Neuron (in vitro differentiated cells): ENCODE measurements around the gene SUMO4.
"Not testable (repeated sequence)": the region's sequence is repeated elsewhere in the genome, so short reads cannot be mapped to it uniquely, and the experiment has no call there.

Experiments
- H2AFZ ChIP-seq: one replicate; pipeline ENCODE4 v1.6.1; 2013; ENCODE audit warnings: low read depth, mild to moderate bottlenecking, inconsistent platforms, low read length, moderate library complexity
- H3K27me3 ChIP-seq: one replicate; pipeline ENCODE4 v1.6.1; 2013; ENCODE audit warnings: low read length; ENCODE audit not compliant: insufficient read depth
- H3K36me3 ChIP-seq: one replicate; pipeline ENCODE4 v1.6.1; 2013; ENCODE audit warnings: low read length; ENCODE audit not compliant: insufficient read depth
- H3K4me1 ChIP-seq: one replicate; pipeline ENCODE4 v1.6.1; 2013; ENCODE audit warnings: low read length; ENCODE audit not compliant: insufficient read depth
- H3K4me3 ChIP-seq: 2 replicates; pipeline ENCODE4 v1.5.1; 2013; ENCODE audit warnings: mild to moderate bottlenecking, low read length, moderate library complexity
- H3K9me3 ChIP-seq: one replicate; pipeline ENCODE4 v1.6.1; 2013; ENCODE audit warnings: low read length

SUMO4 gene

DNA sequence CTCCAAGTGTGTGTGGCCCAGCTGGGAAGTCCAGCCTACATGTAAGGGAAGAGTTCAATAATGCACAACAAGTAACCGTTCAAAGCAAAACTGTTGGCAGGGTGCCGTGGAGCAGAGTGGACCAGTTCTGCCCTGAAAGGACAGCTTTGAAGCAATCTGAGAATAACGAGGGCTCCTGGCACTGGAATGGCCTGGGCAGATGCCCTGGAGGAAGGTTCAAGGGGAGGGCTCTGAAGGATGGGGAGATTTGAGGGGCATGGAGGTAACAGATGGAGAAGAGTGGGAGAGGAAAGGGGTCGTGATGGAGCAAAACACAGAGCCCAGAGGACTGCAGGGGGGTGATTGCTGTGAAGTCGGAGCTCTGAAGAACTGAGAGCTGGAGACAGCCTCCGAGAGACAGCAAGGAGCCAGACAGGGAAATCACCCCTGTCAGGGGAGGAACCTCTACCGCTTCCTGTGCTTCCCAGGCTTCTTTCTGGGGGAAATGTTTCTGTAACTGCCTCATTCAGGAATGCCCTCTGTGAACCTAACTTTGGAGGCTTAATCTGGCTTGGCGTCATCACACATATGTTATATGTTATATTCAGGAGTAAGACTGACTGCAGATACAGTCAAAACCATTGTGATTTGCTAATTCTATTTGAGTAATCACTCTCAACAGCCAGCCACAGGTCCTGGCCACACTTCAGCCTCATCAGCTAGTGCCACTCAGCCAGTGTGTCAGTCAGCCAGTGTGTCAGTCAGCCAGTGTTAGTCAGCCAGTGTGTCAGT is 43.5 kb downstream of the SUMO4 start:
- no peak overlapping the region for H3K4me3 ChIP-seq

DNA sequence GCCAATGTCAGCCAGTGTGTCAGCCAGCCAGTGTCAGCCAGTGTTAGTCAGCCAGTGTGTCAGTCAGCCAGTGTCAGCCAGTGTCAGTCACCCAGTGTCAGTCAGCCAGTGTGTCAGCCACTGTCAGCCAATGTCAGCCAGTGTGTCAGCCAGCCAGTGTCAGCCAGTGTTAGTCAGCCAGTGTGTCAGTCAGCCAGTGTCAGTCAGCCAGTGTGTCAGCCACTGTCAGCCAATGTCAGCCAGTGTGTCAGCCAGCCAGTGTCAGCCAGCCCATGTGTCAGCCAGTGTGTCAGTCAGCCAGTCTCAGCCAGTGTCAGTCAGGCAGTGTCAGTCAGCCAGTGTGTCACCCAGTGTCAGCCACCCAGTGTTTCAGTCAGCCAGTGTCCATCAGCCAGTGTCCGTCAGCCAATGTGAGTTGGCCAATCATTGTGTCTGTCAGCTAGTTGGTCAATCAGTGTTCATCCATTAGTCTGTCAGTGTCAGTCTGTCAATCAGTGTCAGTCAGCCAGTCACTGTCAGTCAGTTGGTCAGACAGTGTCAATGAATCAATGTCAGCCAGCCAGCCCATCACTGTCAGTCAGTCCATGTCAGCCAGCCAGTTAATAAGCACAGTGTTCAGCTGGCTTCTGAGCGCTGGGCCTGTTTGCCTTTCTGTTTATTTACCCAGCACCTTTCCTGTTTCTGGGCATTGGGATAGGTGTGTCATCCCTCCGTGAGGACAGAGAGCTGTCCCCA is 44.5 kb downstream of the SUMO4 start:
- H3K36me3 ChIP-seq, H3K4me1 ChIP-seq, H2AFZ ChIP-seq, H3K9me3 ChIP-seq, H3K4me3 ChIP-seq, H3K27me3 ChIP-seq: not testable (repeated sequence)

More for the DNA sequence above, 43.5 kb downstream of the SUMO4 start:
- Histone ChIP-seq H3K27me3 (no peaks in the 10 kb centered on the region), H3K36me3 (no peaks in the 10 kb centered on the region), H3K9me3 (peaks cover 3% of the 10 kb centered on the region), H3K4me1 (no peaks in the 10 kb centered on the region), H2AFZ (no peak overlapping the region)

DNA sequence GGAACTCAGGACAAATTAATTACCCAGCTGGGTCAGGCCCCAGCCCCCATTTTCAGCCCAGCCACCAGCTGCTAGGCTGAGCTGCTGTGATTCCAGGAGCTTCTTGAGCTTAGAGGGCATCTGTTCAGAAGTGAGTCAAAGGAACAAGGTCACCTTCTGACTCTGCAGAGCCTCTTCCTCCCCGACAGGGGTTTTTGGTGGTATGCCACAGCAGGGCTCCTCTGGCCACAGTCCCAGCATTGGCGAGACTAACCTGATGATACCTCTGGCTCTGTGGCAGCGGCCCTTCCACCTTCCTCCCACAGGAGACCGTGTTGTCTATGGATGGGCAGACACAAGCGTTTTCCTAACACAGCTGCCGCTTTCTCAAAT is 45.0 kb downstream of the SUMO4 start:
- peaks cover 3% of the 10 kb centered on the region for H3K9me3 ChIP-seq
- no peak overlapping the region for H3K4me3 ChIP-seq
- no peaks in the 10 kb centered on the region for H3K36me3 ChIP-seq
- H2AFZ ChIP-seq, result no peak overlapping the region
- no peaks in the 10 kb centered on the region for H3K4me1 ChIP-seq
- no peaks in the 10 kb centered on the region for H3K27me3 ChIP-seq

DNA sequence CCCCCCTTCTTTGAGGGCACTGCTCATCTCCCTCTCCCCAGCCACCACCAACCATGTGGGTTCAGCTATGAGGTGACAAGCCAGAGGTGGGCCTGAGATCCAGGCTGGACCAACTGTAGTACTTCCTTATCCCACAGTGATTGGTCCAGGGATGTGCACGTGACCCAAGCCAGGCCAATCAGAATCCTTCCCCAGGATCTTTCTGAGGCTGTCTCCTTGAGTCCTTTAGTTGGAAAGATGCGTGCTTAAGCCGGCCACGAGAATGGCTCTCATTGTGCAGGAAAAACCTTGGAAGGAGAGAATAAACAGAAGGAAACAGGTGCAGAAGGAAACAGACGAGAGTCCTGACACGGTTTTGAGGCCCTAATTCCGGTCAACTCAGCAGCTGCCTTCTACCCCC is 45.5 kb downstream of the SUMO4 start:
- H3K4me3 ChIP-seq, result no peak overlapping the region
- no peaks in the 10 kb centered on the region for H3K36me3 ChIP-seq
- no peak overlapping the region for H2AFZ ChIP-seq
- H3K27me3 ChIP-seq, result no peaks in the 10 kb centered on the region
- peaks cover 3% of the 10 kb centered on the region for H3K9me3 ChIP-seq
- H3K4me1 ChIP-seq, result no peaks in the 10 kb centered on the region

DNA sequence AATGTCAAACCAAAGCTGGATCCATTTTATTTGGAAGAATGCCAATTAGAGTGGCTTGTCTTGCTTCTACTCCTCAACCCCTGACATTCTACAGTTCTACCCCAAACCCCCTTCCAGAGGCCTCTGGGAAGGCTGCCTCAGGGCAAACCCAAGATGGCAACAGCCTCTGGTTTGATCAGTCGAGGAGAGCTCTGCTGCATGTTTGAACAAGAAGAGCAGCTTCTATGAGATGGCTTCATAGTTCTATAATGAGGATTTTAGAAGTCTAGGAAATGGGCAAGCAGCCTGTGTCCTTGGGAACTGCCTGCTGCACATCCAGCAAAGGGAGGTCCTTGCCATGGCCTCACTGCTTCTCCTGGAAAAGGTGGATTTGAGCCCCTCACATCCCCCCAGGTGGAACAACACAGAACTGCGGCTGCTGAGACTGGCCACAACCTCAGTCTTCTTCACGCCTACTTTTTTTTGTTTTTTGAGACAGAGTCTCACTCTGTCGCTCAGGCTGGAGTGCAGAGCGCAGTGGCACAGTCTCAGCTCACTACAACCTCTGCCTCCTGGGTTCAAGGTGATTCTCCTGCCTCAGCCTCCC is 46.8 kb downstream of the SUMO4 start:
- Histone ChIP-seq H3K27me3 (peaks cover 3% of the 10 kb centered on the region), H2AFZ (no peak overlapping the region), H3K4me1 (no peaks in the 10 kb centered on the region), H3K36me3 (no peaks in the 10 kb centered on the region), H3K9me3 (peaks cover 3% of the 10 kb centered on the region), H3K4me3 (no peak overlapping the region)

DNA sequence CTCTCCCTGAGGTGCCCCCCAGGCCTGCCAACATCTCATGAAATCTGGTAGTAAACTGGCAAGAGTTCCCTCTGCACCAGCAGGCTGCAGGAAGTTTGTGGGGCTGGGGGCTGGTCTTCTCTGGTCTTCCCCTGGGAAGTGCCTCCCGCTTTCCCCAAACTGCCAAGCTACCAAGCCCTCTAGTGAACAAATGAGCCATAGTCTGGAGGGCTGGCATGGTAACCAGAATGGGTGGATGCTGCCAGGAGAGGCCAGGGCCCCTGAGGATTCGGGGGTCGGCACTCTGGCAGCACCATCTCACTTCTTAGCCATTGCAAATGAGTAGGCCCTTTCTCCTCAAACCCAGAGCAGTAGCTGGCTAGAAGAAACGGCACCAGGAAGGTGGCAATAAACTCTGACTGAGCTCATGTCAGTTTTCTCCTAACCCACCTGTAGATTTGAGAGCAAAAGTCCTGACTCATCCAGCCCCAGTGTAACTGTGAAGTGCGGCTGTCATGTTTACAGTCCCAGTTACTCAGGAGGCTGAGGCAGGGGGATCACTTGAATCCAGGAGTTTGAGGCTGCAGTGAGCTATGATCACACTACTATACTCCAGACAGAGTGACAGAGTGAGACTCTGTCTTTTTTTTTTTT is 48.9 kb downstream of the SUMO4 start:
- Histone ChIP-seq H3K36me3 (no peaks in the 10 kb centered on the region), H3K9me3 (peaks cover 3% of the 10 kb centered on the region), H3K27me3 (peaks cover 3% of the 10 kb centered on the region), H3K4me1 (no peaks in the 10 kb centered on the region), H2AFZ (no peak overlapping the region), H3K4me3 (no peak overlapping the region)

DNA sequence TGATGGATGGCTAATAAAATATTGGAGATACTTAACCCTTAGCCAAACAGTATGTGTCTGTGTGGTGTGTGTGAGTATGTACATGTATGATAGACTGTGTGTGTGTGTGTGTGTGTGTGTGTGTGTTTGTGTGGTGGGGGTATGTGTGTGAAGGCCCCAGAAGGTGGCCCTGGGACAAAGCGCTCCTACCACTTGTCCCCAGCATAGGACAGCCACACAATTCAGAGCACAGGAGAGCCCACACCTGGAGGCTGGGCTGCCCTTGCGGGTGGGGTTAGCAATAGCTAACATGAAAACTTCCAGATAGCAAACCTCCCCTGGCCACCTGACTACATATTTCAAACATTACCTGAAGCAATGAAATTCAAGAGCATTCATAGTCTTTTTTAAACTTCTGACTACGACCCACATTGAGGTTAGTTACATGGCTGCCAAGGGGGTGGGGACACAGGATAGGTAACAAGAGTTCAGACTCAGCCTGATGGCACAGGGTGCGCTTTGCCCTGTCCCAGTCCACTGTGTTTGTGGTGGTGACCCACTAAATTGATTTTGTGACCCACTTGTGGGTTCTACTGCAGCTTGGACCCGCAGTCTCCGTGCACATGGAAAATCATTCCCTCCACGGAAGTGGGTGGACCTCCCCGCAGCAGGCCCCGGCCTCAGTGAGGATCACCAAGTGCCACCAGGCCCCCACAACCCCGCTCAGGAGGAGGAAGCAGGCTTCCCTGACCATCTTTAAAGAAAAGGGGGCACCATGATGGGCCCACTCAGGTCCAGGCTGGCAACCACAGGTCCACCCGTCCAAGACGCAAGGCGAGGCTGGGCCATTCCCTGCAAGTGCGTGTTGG is 50.0 kb downstream of the SUMO4 start:
- H3K27me3 ChIP-seq, result peaks cover 3% of the 10 kb centered on the region

More for the DNA sequence above, 50.0 kb downstream of the SUMO4 start:
- Histone ChIP-seq H3K9me3 (no peaks in the 10 kb centered on the region), H3K4me1 (no peaks in the 10 kb centered on the region), H3K4me3 (no peak overlapping the region), H2AFZ (no peak overlapping the region), H3K36me3 (no peaks in the 10 kb centered on the region)
